HG02970 (cell line): ENCODE data around the gene ZDHHC18.
"Not testable (repeated sequence)": the region's sequence is repeated elsewhere in the genome, so short reads cannot be mapped to it uniquely, and the experiment has no call there.

Experiments
- ATAC-seq: cut with Tn5 transposase; IDR thresholded peaks from one replicate; pipeline ENCODE4 v1.9.1; 2021; ENCODE audit warnings: mild to moderate bottlenecking, moderate library complexity, moderate number of reproducible peaks; ENCODE audit not compliant: unreplicated experiment, low FRiP score

Gene ZDHHC18

GRCh38 chr1:26831546-26832248 lies 5.2 kb downstream of the ZDHHC18 start:
- no peak for ATAC-seq

GRCh38 chr1:26832249-26832960 lies 5.9 kb downstream of the ZDHHC18 start:
- no peak for ATAC-seq

GRCh38 chr1:26833432-26834405 lies 7.2 kb downstream of the ZDHHC18 start:
- peak; percentile 64 for ATAC-seq

- ATAC-seq, result not testable (repeated sequence)
Measured at GRCh38 chr1:26837665-26838064, 11.2 kb downstream of the ZDHHC18 start.

- peak; percentile 83 for ATAC-seq
Measured at GRCh38 chr1:26838474-26839338, 12.2 kb downstream of the ZDHHC18 start.

- no peak for ATAC-seq
Measured at GRCh38 chr1:26839339-26839722, 12.8 kb downstream of the ZDHHC18 start.

GRCh38 chr1:26839779-26840178 lies 13.3 kb downstream of the ZDHHC18 start:
- ATAC-seq, result no peak

GRCh38 chr1:26844424-26845196 lies 18.1 kb downstream of the ZDHHC18 start:
- no peak for ATAC-seq

- not testable (repeated sequence) for ATAC-seq
Measured at GRCh38 chr1:26847826-26848225, 21.3 kb downstream of the ZDHHC18 start.

GRCh38 chr1:26848499-26848898 lies 22.0 kb downstream of the ZDHHC18 start:
- no peak for ATAC-seq

- ATAC-seq, result no peak
Measured at GRCh38 chr1:26848941-26849774, 22.7 kb downstream of the ZDHHC18 start.

GRCh38 chr1:26851106-26851684 lies 24.7 kb downstream of the ZDHHC18 start:
- ATAC-seq, result no peak

GRCh38 chr1:26852701-26853100 lies 26.2 kb downstream of the ZDHHC18 start:
- no peak for ATAC-seq

- ATAC-seq, result no peak
Measured at GRCh38 chr1:26853156-26853555, 26.7 kb downstream of the ZDHHC18 start.

- ATAC-seq, result no peak
Measured at GRCh38 chr1:26853600-26853999, 27.1 kb downstream of the ZDHHC18 start.

- ATAC-seq, result no peak
Measured at GRCh38 chr1:26854906-26855305, 28.4 kb downstream of the ZDHHC18 start.

GRCh38 chr1:26855636-26856035 lies 29.1 kb downstream of the ZDHHC18 start:
- ATAC-seq, result no peak

- ATAC-seq, result no peak
Measured at GRCh38 chr1:26856181-26856580, 29.7 kb downstream of the ZDHHC18 start.
